HepG2 (cell line): Measurements from ENCODE around the gene ASB7. TPM values are rescaled to one million over a fixed set of nuclear protein-coding genes. Genes with fewer than 3 reads are reported as not detected.
A peak's percentile ranks its signal among the peaks of the same experiment; 100 is the strongest.
"Not testable (repeated sequence)": the region's sequence is repeated elsewhere in the genome, so short reads cannot be mapped to it uniquely, and the experiment has no call there.

Experiments used
- ATAC-seq: fragments of 200-7000 bp; cut with Tn5 transposase; 3 replicates; pipeline ENCODE4 v1.9.1; 2020; ENCODE audit warnings: mild to moderate bottlenecking, moderate library complexity
- BruUV-seq: library from RNA; stranded (reverse); fragments of 400-500 nt; replicated peaks from 2 replicates; lab custom pipeline; 2021; lab: Mats Ljungman, UMichigan
- CTCF ChIA-PET: fragments of 300-600 bp; formaldehyde crosslinking; extraction: SDS; loops from one replicate; lab custom pipeline; 2021; ENCODE audit warnings: low total read pairs, inconsistent platforms, low intra/inter-chr PET ratio; lab: Yijun Ruan, JAX
- POLR2A ChIA-PET: fragments of 350-600 bp; sonication (Branson Sonifier 250); formaldehyde crosslinking; loops from one replicate; lab custom pipeline; 2020; ENCODE audit warnings: antibody characterized with exemption, inconsistent platforms; lab: Yijun Ruan, JAX
- DNase-seq: peaks from one replicate; pipeline ENCODE4 v3.0.0-alpha.2; 2015; ENCODE audit warnings: low spot score
- FAIRE-seq: peaks from 3 replicates; lab custom pipeline; 2011; peaks lifted over from hg19 to GRCh38; lab: Jason Lieb, UNC
- H2AFZ ChIP-seq: one replicate; pipeline ENCODE4 v1.6.1; 2011; ENCODE audit warnings: low read length, inconsistent platforms
- H3K27ac ChIP-seq: fragments of 300-600 bp; 3 replicates; pipeline ENCODE4 v1.8.0; 2011; ENCODE audit warnings: mixed run types, mild to moderate bottlenecking, mixed read lengths, low read length, inconsistent platforms; ENCODE audit not compliant: insufficient read depth; ENCODE audit errors: extremely low read length
- H3K27me3 ChIP-seq, 2 experiments: fragments of 200-600 bp in 1 of 2; 2 replicates in 1 of 2; 3 replicates in 1 of 2; pipeline versions ENCODE4 v1.6.0 to v1.8.0; 2011; ENCODE audit warnings: low read length in 2 of 2, mild to moderate bottlenecking in 2 of 2, moderate library complexity in 2 of 2, inconsistent platforms in 1 of 2; ENCODE audit not compliant: insufficient read depth in 2 of 2, control insufficient read depth in 1 of 2
- H3K36me3 ChIP-seq, 2 experiments: fragments of 200-600 bp in 1 of 2; replicated peaks in 1 of 2; 2 replicates in 1 of 2; 3 replicates in 1 of 2; pipeline versions ENCODE4 v1.5.1 to v1.8.0; 2011; ENCODE audit warnings: low read length in 2 of 2, inconsistent platforms in 1 of 2; ENCODE audit not compliant: insufficient read depth in 2 of 2, control insufficient read depth in 1 of 2
- H3K4me1 ChIP-seq: 2 replicates; pipeline ENCODE4 v1.5.1; 2012; ENCODE audit warnings: low read length, inconsistent platforms; ENCODE audit not compliant: insufficient read depth
- H3K4me2 ChIP-seq: 2 replicates; pipeline ENCODE4 v1.6.0; 2011; ENCODE audit warnings: low read depth, low read length, inconsistent platforms
- H3K4me3 ChIP-seq, 3 experiments: fragments of 200-600 bp in 1 of 3; sonication (generic), shearing (Covaris generic) in 1 of 3; replicated peaks in 1 of 3; 2 replicates each; pipeline ENCODE4 v1.5.1; 2011 to 2016; ENCODE audit warnings: low read length in 3 of 3, inconsistent platforms in 2 of 3, low read depth in 2 of 3, mild to moderate bottlenecking in 2 of 3, control low read depth in 1 of 3, mixed read lengths in 1 of 3; ENCODE audit not compliant: insufficient read depth in 1 of 3
- H3K79me2 ChIP-seq: one replicate; pipeline ENCODE4 v1.6.1; 2011; ENCODE audit warnings: low read length, inconsistent platforms; ENCODE audit not compliant: insufficient read depth
- H3K9ac ChIP-seq: 2 replicates; pipeline ENCODE4 v1.6.0; 2011; ENCODE audit warnings: mild to moderate bottlenecking, low read depth, low read length, inconsistent platforms; ENCODE audit not compliant: insufficient read depth
- H3K9me3 ChIP-seq: 2 replicates; pipeline ENCODE4 v1.5.1; 2012; ENCODE audit warnings: mild to moderate bottlenecking, low read length
- H4K20me1 ChIP-seq: 2 replicates; pipeline ENCODE4 v1.6.0; 2011; ENCODE audit warnings: inconsistent platforms, mild to moderate bottlenecking, low read length, moderate library complexity; ENCODE audit not compliant: insufficient read depth
- FOSL2 ChIP-seq: sonication (generic); formaldehyde crosslinking; IDR thresholded peaks from 2 replicates; pipeline ENCODE4 v1.4.0; 2020; ENCODE audit warnings: missing genetic modification reagents
- FOXA1 ChIP-seq, 2 experiments: fragments of 450-650 bp in 1 of 2; sonication (generic) in 1 of 2; formaldehyde crosslinking in 1 of 2; IDR thresholded peaks; 2 replicates each; pipeline versions ENCODE4 v1.4.0 to v1.6.1; 2016 to 2020; ENCODE audit warnings: missing genetic modification reagents in 1 of 2
- ZNF281 ChIP-seq: sonication (generic); formaldehyde crosslinking; IDR thresholded peaks from 2 replicates; pipeline ENCODE4 v1.4.0; 2020; ENCODE audit warnings: missing genetic modification reagents, borderline replicate concordance
- WGBS: methylation state at CpG from one replicate; pipeline ENCODE4 v1.1.6; 2017; ENCODE audit warnings: low lambda C conversion rate; 5-methylcytosine and 5-hydroxymethylcytosine counted together
- in situ Hi-C: cut with HindIII; loops from 2 replicates; pipeline ENCODE4 v1.10.0; 2017; ENCODE audit warnings: low pct_unique_long_range_greater_than_20kb; ENCODE audit not compliant: extremely low pct_ligation_motif_present
- intact Hi-C: fragments of 100-400 bp; cut with micrococcal nuclease; formaldehyde crosslinking; loops from one replicate; pipeline ENCODE4 v1.10.0; 2022; ENCODE audit not compliant: unreplicated experiment
- polyA plus RNA-seq, 8 experiments: library from polyadenylated mRNA; depleted of rRNA in 3 of 8; stranded (reverse) in 7 of 8; unstranded in 1 of 8; fragments of >200 nt; fragmentation: Illumina TruSeq in 4 of 8; extraction: Trizol in 4 of 8; gene quantifications; 2 replicates each; pipeline versions ENCODE4 v1.2.1 to v1.2.3, GENCODE V29; 2011 to 2016; ENCODE audit warnings: low read depth in 4 of 8, missing spikeins in 1 of 8, mixed read lengths in 1 of 8; ENCODE audit not compliant: insufficient read depth in 1 of 8
- total RNA-seq, 5 experiments: library from RNA; depleted of rRNA; stranded (reverse); fragments of >200 nt; fragmentation: Illumina TruSeq; extraction: Trizol; gene quantifications; 2 replicates each; pipeline ENCODE4 v1.2.3, GENCODE V29; 2016; ENCODE audit warnings: low read depth in 1 of 5

The ASB7 gene
- total and polyA plus RNA-seq, 2 of the 13 experiments (the other 11 are each of a cell fraction or from before 2014, with no cell fraction given) = 7.7 to 12.1 TPM

GRCh38 chr15:100679151-100679550 lies 76.8 kb downstream of the ASB7 start:
- CTCF ChIA-PET, H3K4me3 ChIP-seq: not testable (repeated sequence)
- POLR2A ChIA-PET = interaction anchor here (0.9 kb wide), 1 partner anchor 76 kb away, joined by 3 read pairs; no protein-coding TSS in a partner anchor

More at GRCh38 chr15:100679151-100679550, 76.8 kb downstream of the ASB7 start:
- H3K27ac ChIP-seq; H4K20me1 ChIP-seq; H3K9me3 ChIP-seq; DNase-seq; in situ Hi-C loops; H3K9ac ChIP-seq; H3K27me3 ChIP-seq; ATAC-seq; H2AFZ ChIP-seq; H3K79me2 ChIP-seq; H3K4me1 ChIP-seq; intact Hi-C loops; H3K36me3 ChIP-seq; FAIRE-seq; BruUV-seq; TF ChIP-seq FOXA1 (IDR thresholded peaks at IDR 0.05): not testable (repeated sequence)
- H3K4me2 ChIP-seq = peak overlapping the region; percentile 47
- 33% methylated on average over 2 of the region's 5 CpGs for WGBS
- TF ChIP-seq ZNF281 (CRISPR knock-in tag) = peak; percentile 67; the same call in 1 of the 2 replicates
- TF ChIP-seq FOSL2 (CRISPR knock-in tag) = peak; percentile 15; the same call in 1 of the 2 replicates
- TF ChIP-seq FOXA1 (CRISPR knock-in tag; IDR thresholded peaks at IDR 0.05) = peak; percentile 47; the same call in 1 of the 2 replicates
